Esophagus muscularis mucosa (tissue), 4 donors: ENCODE measurements around the gene HACE1. TPM values are rescaled to one million over a fixed set of nuclear protein-coding genes. Genes with fewer than 3 reads are reported as not detected.

ENCODE experiments used
- DNase-seq: peaks from one replicate; pipeline ENCODE4 v3.0.0-alpha.2; 2017; ENCODE audit errors: extremely low spot score
- H3K27ac ChIP-seq, 4 donors: fragments of 200-600 bp; sonication (generic); replicated peaks in 1 of 4; 1 replicate in 3 of 4; 2 replicates in 1 of 4; pipeline ENCODE4 v1.5.1; 2016 to 2019; ENCODE audit warnings: mild to moderate bottlenecking in 1 of 4
- H3K27me3 ChIP-seq, 4 donors: fragments of 200-600 bp; sonication (generic); one replicate each; pipeline versions ENCODE4 v1.5.1 to v1.6.0; 2016 to 2019
- H3K36me3 ChIP-seq, 4 donors: fragments of 200-600 bp; sonication (generic); one replicate each; pipeline ENCODE4 v1.5.1; 2016 to 2019
- H3K4me1 ChIP-seq, 4 donors: fragments of 200-600 bp; sonication (generic); one replicate each; pipeline ENCODE4 v1.5.1; 2016 to 2019
- H3K4me3 ChIP-seq, 4 donors: fragments of 200-600 bp; sonication (generic); 1 replicate in 2 of 4; 2 replicates in 2 of 4; pipeline ENCODE4 v1.5.1; 2016 to 2019; ENCODE audit warnings: mild to moderate bottlenecking in 4 of 4, moderate library complexity in 1 of 4
- H3K9me3 ChIP-seq, 4 donors: fragments of 200-600 bp; sonication (generic); 1 replicate in 3 of 4; 2 replicates in 1 of 4; pipeline ENCODE4 v1.5.1; 2016 to 2019
- EP300 ChIP-seq: sonication (generic); formaldehyde crosslinking; IDR thresholded peaks from one replicate; pipeline ENCODE4 v1.6.1; 2017; ENCODE audit warnings: antibody characterized with exemption
- POLR2A ChIP-seq: fragments of 450-650 bp; IDR thresholded peaks from one replicate; pipeline ENCODE4 v1.6.1; 2017; ENCODE audit warnings: antibody characterized with exemption, moderate library complexity, mild to moderate bottlenecking, low read depth
- POLR2AphosphoS5 ChIP-seq, 2 donors: sonication (generic); formaldehyde crosslinking; IDR thresholded peaks; one replicate each; pipeline ENCODE4 v1.6.1; 2017; ENCODE audit warnings: antibody characterized with exemption in 2 of 2
- WGBS: methylation state at CpG from one replicate; pipeline ENCODE4 v1.1.5; 2018; 5-methylcytosine and 5-hydroxymethylcytosine counted together
- intact Hi-C: fragments of 100-400 bp; cut with DNase I; formaldehyde crosslinking; loops from one replicate; pipeline ENCODE4 v1.15.1; 2023
- total RNA-seq, 4 donors: library from RNA; depleted of rRNA; stranded (reverse); fragments of >200 nt; gene quantifications; one replicate each; pipeline versions ENCODE4 v1.1.0 to v1.2.1, GENCODE V29; 2016
- TF ChIP-seq, protein P1 (sequence below), 3 experiments: fragments of 200-600 bp in 2 of 3; fragments of 450-650 bp in 1 of 3; sonication (generic) in 2 of 3; IDR thresholded peaks; one replicate each; pipeline ENCODE4 v1.5.1; 2017 to 2019; ENCODE audit warnings: antibody characterized with exemption in 3 of 3, mild to moderate bottlenecking in 2 of 3, moderate library complexity in 1 of 3

Gene HACE1
- total RNA-seq, 4 donors from 2014 or later, result 11.4 to 21.5 (median 18.7) TPM

GRCh38 chr6:104686550-104687175, 173.1 kb downstream of the HACE1 start:
- Histone ChIP-seq H3K4me1 (no peaks in the 10 kb centered on the region), H3K36me3 (no peaks in the 10 kb centered on the region), H3K9me3 (no peaks in the 10 kb centered on the region), H3K27me3 (no peaks in the 10 kb centered on the region), H3K4me3 (no peak overlapping the region), H3K27ac (no peak overlapping the region)
- TF ChIP-seq, protein P1, sequence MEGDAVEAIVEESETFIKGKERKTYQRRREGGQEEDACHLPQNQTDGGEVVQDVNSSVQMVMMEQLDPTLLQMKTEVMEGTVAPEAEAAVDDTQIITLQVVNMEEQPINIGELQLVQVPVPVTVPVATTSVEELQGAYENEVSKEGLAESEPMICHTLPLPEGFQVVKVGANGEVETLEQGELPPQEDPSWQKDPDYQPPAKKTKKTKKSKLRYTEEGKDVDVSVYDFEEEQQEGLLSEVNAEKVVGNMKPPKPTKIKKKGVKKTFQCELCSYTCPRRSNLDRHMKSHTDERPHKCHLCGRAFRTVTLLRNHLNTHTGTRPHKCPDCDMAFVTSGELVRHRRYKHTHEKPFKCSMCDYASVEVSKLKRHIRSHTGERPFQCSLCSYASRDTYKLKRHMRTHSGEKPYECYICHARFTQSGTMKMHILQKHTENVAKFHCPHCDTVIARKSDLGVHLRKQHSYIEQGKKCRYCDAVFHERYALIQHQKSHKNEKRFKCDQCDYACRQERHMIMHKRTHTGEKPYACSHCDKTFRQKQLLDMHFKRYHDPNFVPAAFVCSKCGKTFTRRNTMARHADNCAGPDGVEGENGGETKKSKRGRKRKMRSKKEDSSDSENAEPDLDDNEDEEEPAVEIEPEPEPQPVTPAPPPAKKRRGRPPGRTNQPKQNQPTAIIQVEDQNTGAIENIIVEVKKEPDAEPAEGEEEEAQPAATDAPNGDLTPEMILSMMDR (IDR thresholded peaks at IDR 0.05), result no peak
- TF ChIP-seq POLR2AphosphoS5 (IDR thresholded peaks at IDR 0.05) (no peak), EP300 (no peak), POLR2A (no peak)
- intact Hi-C loops, result no loop called here
- DNase-seq, result no peak
- 80% methylated on average over 6 of the region's 6 CpGs for WGBS

DNA sequence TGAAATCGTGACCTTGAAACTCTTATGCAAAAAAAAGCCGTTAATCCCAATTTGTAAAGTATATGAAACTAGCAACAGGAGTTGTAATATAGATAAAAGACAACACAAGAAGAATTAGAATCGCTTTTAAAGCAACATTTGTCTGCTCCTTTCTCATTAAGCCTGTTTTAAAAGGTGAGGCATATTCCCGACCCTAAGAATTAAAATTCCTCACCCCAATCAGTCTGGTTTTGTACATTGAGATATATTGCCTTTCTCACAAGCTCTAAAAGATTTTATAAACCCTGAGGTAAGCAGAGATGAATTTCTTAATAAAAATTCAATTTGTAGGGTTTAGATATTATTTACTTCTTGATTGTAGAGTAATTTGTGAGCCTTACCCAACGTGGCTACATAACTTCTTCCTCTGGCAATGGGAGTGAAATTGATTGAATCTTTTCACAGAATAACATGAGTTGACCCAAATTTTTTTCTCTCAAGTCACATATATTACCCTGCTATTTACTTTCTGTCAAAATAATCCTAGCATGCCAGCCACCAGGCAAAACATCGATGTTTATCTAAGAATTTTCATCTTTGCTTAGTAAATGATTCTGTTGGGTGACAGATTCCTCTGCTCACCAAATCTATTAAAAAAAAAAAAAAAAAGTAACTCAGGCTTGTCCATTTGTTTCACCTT, 173.7 kb downstream of the HACE1 start:
- WGBS, result 85% methylated on average over 6 of the region's 6 CpGs
- Histone ChIP-seq H3K36me3 (no peaks in the 10 kb centered on the region), H3K4me1 (no peaks in the 10 kb centered on the region), H3K27ac (no peak overlapping the region), H3K4me3 (no peak overlapping the region), H3K27me3 (no peaks in the 10 kb centered on the region), H3K9me3 (no peaks in the 10 kb centered on the region)
- no peak for DNase-seq
- intact Hi-C loops, result no loop called here
- TF ChIP-seq, protein P1 (IDR thresholded peaks at IDR 0.05), result no peak
- no peak for TF ChIP-seq EP300
- TF ChIP-seq POLR2AphosphoS5 (IDR thresholded peaks at IDR 0.05), result no peak
- TF ChIP-seq POLR2A, result no peak

DNA sequence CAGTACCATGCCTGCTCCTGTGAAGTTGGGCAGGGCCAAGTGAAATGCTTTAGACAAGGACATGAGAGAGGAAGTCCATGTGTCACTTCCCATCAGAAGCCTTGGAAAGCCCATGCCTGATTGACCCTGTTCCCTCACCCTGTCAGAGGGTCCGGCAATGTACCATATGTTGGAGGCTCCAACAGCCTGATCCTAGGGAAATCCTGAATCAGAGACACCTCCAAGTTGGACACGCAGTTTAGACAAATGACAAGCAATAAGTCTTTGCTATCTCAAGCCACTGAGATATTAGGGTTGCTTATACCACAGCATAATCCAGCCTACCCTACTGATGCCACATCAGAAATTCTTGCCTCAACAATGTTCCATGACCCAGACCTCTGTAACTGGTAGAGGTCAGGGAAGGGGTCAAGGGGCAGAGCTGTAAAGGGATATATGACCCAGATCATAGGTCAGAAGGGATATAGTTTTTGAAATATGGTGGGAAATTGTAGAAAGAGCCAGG, 174.8 kb downstream of the HACE1 start:
- intact Hi-C loops, result no loop called here
- no peaks in the 10 kb centered on the region for H3K36me3 ChIP-seq

GRCh38 chr6:104683809-104684208, 175.9 kb downstream of the HACE1 start:
- Histone ChIP-seq H3K27ac (no peak overlapping the region), H3K9me3 (no peaks in the 10 kb centered on the region), H3K36me3 (no peaks in the 10 kb centered on the region), H3K27me3 (no peaks in the 10 kb centered on the region), H3K4me3 (no peak overlapping the region), H3K4me1 (no peaks in the 10 kb centered on the region)
- TF ChIP-seq EP300 (no peak), POLR2A (no peak), POLR2AphosphoS5 (IDR thresholded peaks at IDR 0.05) (no peak)
- TF ChIP-seq, protein P1 (IDR thresholded peaks at IDR 0.05), result no peak
- DNase-seq, result no peak
- 81% methylated on average over 4 of the region's 4 CpGs for WGBS
- intact Hi-C loops, result no loop called here

More for the DNA sequence above, 174.8 kb downstream of the HACE1 start:
- no peaks in the 10 kb centered on the region for H3K27me3 ChIP-seq
- H3K27ac ChIP-seq, result no peak overlapping the region
- no peaks in the 10 kb centered on the region for H3K4me1 ChIP-seq
- TF ChIP-seq, protein P1 (IDR thresholded peaks at IDR 0.05), result no peak
- TF ChIP-seq POLR2AphosphoS5 (IDR thresholded peaks at IDR 0.05), result no peak
- TF ChIP-seq EP300, result no peak
- TF ChIP-seq POLR2A, result no peak
- 88% methylated on average over 2 of the region's 2 CpGs for WGBS
- H3K9me3 ChIP-seq, result no peaks in the 10 kb centered on the region
- H3K4me3 ChIP-seq, result no peak overlapping the region
- DNase-seq, result no peak
